GM12864 (cell line): Measurements from ENCODE around the gene RELCH.

Experiments used
- DNase-seq: peaks from one replicate; pipeline ENCODE4 v3.0.0-alpha.2; 2011; ENCODE audit warnings: low read depth
- H3K4me3 ChIP-seq: 2 replicates; pipeline ENCODE4 v1.5.1; 2011; ENCODE audit warnings: mild to moderate bottlenecking, low read depth, low read length, control low read depth
- CTCF ChIP-seq: IDR thresholded peaks from 2 replicates; pipeline ENCODE4 v1.5.1; 2011; ENCODE audit warnings: low read depth, mild to moderate bottlenecking, moderate library complexity, low read length, control low read depth, inconsistent platforms; ENCODE audit errors: missing control alignments

Gene RELCH

GRCh38 chr18:62353170-62353569 is 166.1 kb downstream of the RELCH start:
- no peak for TF ChIP-seq CTCF
- DNase-seq = no peak
- no peak overlapping the region for H3K4me3 ChIP-seq

GRCh38 chr18:62354151-62354550 is 167.1 kb downstream of the RELCH start:
- no peak for TF ChIP-seq CTCF
- H3K4me3 ChIP-seq = no peak overlapping the region
- no peak for DNase-seq

GRCh38 chr18:62357079-62357719 is 170.1 kb downstream of the RELCH start:
- no peak for TF ChIP-seq CTCF
- no peak for DNase-seq
- no peak overlapping the region for H3K4me3 ChIP-seq
